ENCODE data around the gene ATR.
"Not testable (repeated sequence)": the region's sequence is repeated elsewhere in the genome, so short reads cannot be mapped to it uniquely, and the experiment has no call there.

ATR gene

DNA sequence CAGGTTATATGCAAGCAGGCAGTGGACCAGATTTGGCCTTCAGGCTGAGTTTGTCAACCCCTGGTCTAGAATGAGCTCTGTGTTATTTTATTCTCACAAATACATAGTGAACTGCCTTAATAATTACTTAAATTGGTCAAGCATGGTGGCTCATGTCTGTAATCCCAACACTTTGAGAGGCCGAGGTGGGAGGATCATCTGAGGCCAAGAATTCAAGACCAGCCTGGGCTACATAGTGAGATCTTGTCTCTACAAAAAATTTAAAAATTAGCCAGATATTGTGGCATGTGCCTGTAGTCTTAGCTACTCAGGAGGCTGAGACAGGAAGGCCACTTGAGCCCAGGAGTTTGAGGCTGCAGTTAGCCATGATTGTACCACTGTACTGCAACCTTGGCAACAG is 32.7 kb upstream of the ATR start:
- Histone ChIP-seq H3K4me1 (ENCODE audit: control insufficient read depth, insufficient read depth, low read length, poor library complexity, severe bottlenecking) (no peaks in the 10 kb centered on the region), H3K9me3 (ENCODE audit: control insufficient read depth, low read length) (no peaks in the 10 kb centered on the region), H3K27ac (ENCODE audit: low read depth, low read length, severe bottlenecking) (no peak overlapping the region), H3K36me3 (ENCODE audit: control insufficient read depth, insufficient read depth, low read length) (no peaks in the 10 kb centered on the region), H3K4me3 (ENCODE audit: extremely low read depth, insufficient read depth, low read length, poor library complexity, severe bottlenecking) (no peak overlapping the region)
- WGBS, 2 experiments (ENCODE audit: insufficient coverage in 2 of 2): 71 to 83% methylated on average over 1 of the region's 1 CpG

DNA sequence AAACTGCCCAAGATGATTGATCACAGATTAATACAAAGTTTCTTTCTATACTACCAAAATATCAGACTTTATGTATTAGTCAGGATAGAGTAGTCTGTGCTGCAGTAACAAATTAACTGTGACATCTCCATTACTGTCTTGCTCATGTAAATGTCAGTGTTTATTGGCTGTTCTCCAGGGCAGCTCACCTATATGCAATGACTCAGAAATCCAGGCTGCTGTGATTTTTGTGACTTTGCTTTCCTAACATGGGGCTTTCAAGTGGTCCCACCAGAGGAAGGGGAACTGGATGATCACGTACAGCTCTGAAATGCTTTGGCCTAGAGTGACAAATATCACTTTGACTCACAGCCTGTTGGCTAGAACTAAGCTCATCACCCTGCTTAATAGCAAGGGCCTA is 30.6 kb upstream of the ATR start:
- H3K36me3 ChIP-seq (ENCODE audit: control insufficient read depth, insufficient read depth, low read length): no peaks in the 10 kb centered on the region
- H3K27ac ChIP-seq (ENCODE audit: low read depth, low read length, severe bottlenecking): no peak overlapping the region
- H3K4me3 ChIP-seq (ENCODE audit: extremely low read depth, insufficient read depth, low read length, poor library complexity, severe bottlenecking): no peak overlapping the region
- no peaks in the 10 kb centered on the region for H3K4me1 ChIP-seq (ENCODE audit: control insufficient read depth, insufficient read depth, low read length, poor library complexity, severe bottlenecking)
- no peaks in the 10 kb centered on the region for H3K9me3 ChIP-seq (ENCODE audit: control insufficient read depth, low read length)
- WGBS, 2 experiments (ENCODE audit: insufficient coverage in 2 of 2): 100% methylated on average over 1 of the region's 1 CpG; no CpG with 5 or more reads in 1 of the 2 experiments

DNA sequence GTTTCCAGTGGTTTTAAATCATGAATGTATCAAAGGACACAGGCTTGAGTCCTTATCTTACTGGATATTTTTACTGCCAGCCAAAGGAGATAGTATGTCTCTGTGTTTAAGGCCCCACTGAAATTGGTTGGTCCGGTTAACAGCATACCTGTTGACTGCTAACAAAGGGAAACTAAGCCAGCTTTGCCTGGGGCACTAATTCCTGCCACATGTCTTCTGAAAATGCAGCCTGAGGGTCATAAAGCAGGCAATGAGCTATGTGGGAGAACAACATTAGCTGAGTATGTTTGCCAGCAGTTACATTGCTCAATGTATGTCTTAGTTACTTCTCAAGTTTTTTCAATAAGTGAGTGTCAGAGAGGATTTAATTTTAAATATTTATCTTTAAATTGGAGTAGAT is 30.1 kb upstream of the ATR start:
- WGBS, 2 experiments (ENCODE audit: insufficient coverage in 2 of 2): 83% methylated on average over 1 of the region's 1 CpG
- H3K4me1 ChIP-seq (ENCODE audit: control insufficient read depth, insufficient read depth, low read length, poor library complexity, severe bottlenecking): no peaks in the 10 kb centered on the region
- no peaks in the 10 kb centered on the region for H3K36me3 ChIP-seq (ENCODE audit: control insufficient read depth, insufficient read depth, low read length)
- no peak overlapping the region for H3K27ac ChIP-seq (ENCODE audit: low read depth, low read length, severe bottlenecking)
- H3K4me3 ChIP-seq (ENCODE audit: extremely low read depth, insufficient read depth, low read length, poor library complexity, severe bottlenecking): no peak overlapping the region
- H3K9me3 ChIP-seq (ENCODE audit: control insufficient read depth, low read length): no peaks in the 10 kb centered on the region

DNA sequence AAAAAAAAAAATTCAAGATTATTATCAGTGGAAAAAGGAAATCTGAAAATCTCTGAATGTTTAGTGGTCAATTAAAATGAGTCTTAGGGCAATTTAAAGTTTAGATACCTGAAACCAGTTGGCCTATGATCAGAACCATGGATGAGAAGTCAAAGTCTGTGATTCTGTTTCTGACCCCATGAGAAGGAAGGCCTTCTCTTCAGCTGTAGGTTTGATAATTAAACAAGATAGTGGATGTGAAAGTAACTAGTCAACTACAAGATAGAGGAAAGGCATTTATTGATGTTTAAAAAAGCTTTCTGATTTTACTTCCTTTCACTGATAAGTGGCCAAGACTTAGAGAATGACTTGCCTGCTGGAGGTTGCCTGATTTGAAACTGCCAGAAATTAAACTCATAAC is 26.4 kb upstream of the ATR start:
- Histone ChIP-seq H3K27ac (ENCODE audit: low read depth, low read length, severe bottlenecking) (no peak overlapping the region), H3K36me3 (ENCODE audit: control insufficient read depth, insufficient read depth, low read length) (no peaks in the 10 kb centered on the region), H3K4me1 (ENCODE audit: control insufficient read depth, insufficient read depth, low read length, poor library complexity, severe bottlenecking) (no peaks in the 10 kb centered on the region), H3K4me3 (ENCODE audit: extremely low read depth, insufficient read depth, low read length, poor library complexity, severe bottlenecking) (no peak overlapping the region), H3K9me3 (ENCODE audit: control insufficient read depth, low read length) (no peaks in the 10 kb centered on the region)

DNA sequence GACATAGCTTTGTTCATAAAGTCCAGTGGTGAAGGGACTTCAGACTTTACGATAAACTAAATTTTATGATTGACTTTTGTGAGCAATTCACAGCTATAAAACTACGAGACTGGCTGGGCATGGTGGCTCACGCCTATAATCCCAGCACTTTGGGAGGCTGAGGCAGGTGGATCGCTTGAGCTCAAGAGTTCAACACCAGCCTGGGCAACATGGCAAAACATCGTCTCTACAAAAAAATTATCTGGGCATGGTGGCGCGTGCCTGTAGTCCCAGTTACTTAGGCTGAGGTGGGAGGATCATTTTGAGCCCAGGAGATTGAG is 24.8 kb upstream of the ATR start:
- not testable (repeated sequence) for H3K36me3 ChIP-seq (ENCODE audit: control insufficient read depth, insufficient read depth, low read length); H3K4me1 ChIP-seq (ENCODE audit: control insufficient read depth, insufficient read depth, low read length, poor library complexity, severe bottlenecking); H3K27ac ChIP-seq (ENCODE audit: low read depth, low read length, severe bottlenecking); H3K9me3 ChIP-seq (ENCODE audit: control insufficient read depth, low read length); H3K4me3 ChIP-seq (ENCODE audit: extremely low read depth, insufficient read depth, low read length, poor library complexity, severe bottlenecking)
- WGBS, 2 experiments (ENCODE audit: insufficient coverage in 2 of 2): 94 to 98% methylated on average over 4 to 7 of the region's 7 CpGs

DNA sequence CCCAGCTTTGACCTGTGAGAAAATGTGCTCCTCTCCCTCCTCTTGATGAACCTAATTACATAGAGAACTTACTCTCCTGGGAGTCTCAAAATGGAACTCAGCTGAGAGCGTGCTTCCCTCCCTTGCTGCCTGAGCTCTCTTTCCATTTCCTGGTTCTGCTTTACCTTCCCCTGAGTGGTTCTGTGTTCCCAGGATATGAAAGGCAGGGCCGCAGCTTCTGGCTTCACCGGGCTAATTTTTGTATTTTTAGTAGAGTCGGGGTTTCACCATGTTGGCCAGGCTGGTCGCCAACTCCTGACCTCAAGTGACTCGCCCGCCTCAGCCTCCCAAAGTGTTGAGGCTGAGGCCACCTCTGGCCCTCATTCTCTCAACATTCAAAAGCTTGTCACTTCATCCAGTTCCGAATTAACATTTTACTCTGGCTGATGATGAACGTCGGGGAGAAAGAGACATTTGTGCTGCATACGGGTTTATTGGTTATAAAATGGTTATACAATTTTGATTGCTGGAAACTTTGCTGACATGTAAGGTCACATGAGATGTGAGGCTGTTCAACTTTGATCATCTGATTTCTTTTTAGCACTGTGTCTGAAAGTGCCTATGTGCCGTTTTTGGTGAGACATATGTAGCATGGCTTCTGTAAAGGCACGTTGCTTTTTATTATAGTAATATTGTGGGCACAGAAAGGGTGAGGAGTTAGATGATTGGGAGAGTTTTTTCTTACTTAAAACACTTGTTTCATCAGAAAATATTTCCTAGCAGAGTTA is 24.3 kb upstream of the ATR start:
- WGBS, 2 experiments (ENCODE audit: insufficient coverage in 2 of 2): 92 to 96% methylated on average over 9 to 12 of the region's 13 CpGs
- Histone ChIP-seq H3K27ac (ENCODE audit: low read depth, low read length, severe bottlenecking) (no peak overlapping the region), H3K4me1 (ENCODE audit: control insufficient read depth, insufficient read depth, low read length, poor library complexity, severe bottlenecking) (no peaks in the 10 kb centered on the region), H3K9me3 (ENCODE audit: control insufficient read depth, low read length) (no peaks in the 10 kb centered on the region), H3K4me3 (ENCODE audit: extremely low read depth, insufficient read depth, low read length, poor library complexity, severe bottlenecking) (no peak overlapping the region), H3K36me3 (ENCODE audit: control insufficient read depth, insufficient read depth, low read length) (no peaks in the 10 kb centered on the region)

DNA sequence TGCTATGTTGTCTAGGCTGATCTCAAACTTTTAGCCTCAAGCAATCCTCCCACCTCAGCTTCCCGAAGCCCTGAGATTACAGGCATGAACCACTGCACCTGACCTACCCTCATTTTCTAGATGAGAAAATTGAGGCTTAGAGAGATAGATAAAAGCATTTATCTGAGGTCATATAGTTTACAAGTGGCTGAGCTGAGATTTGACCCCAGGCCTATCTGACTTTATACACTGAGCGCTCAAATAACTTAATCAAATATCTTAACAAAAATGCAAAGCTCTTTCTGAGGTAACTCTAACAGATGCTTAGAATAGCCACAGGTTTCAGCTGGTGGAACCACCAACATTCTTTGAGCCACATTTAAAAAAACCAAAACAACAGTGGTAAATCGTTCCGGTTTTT is 23.2 kb upstream of the ATR start:
- Histone ChIP-seq H3K27ac (ENCODE audit: low read depth, low read length, severe bottlenecking) (no peak overlapping the region), H3K4me1 (ENCODE audit: control insufficient read depth, insufficient read depth, low read length, poor library complexity, severe bottlenecking) (no peaks in the 10 kb centered on the region), H3K36me3 (ENCODE audit: control insufficient read depth, insufficient read depth, low read length) (no peaks in the 10 kb centered on the region), H3K9me3 (ENCODE audit: control insufficient read depth, low read length) (no peaks in the 10 kb centered on the region), H3K4me3 (ENCODE audit: extremely low read depth, insufficient read depth, low read length, poor library complexity, severe bottlenecking) (no peak overlapping the region)
- 74 to 84% methylated on average over 3 of the region's 4 CpGs for WGBS, 2 experiments (ENCODE audit: insufficient coverage in 2 of 2)

DNA sequence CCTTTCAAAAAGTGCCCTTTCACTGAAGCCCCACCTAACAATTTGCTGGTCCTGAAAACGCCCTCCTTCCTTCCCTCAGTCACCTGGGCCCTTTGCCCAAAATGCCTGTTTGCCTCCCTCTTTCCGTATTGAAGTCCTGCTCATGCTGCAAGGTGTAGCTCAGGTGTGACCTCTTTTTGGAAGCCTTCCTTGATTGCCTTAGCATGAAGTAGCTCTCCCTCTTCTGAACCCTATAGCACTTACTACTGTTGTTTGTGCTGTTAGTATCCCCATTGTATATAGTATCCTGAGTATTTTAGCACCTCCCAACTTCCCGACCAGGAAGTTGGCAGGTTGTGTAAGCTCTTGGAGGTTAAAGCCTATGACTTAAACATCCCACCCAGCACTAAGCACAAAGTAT is 19.4 kb upstream of the ATR start:
- Histone ChIP-seq H3K36me3 (ENCODE audit: control insufficient read depth, insufficient read depth, low read length) (no peaks in the 10 kb centered on the region), H3K4me3 (ENCODE audit: extremely low read depth, insufficient read depth, low read length, poor library complexity, severe bottlenecking) (no peak overlapping the region), H3K4me1 (ENCODE audit: control insufficient read depth, insufficient read depth, low read length, poor library complexity, severe bottlenecking) (peaks cover 9% of the 10 kb centered on the region), H3K9me3 (ENCODE audit: control insufficient read depth, low read length) (no peaks in the 10 kb centered on the region), H3K27ac (ENCODE audit: low read depth, low read length, severe bottlenecking) (no peak overlapping the region)
- 57 to 94% methylated on average over 2 of the region's 3 CpGs for WGBS, 2 experiments (ENCODE audit: insufficient coverage in 2 of 2)

DNA sequence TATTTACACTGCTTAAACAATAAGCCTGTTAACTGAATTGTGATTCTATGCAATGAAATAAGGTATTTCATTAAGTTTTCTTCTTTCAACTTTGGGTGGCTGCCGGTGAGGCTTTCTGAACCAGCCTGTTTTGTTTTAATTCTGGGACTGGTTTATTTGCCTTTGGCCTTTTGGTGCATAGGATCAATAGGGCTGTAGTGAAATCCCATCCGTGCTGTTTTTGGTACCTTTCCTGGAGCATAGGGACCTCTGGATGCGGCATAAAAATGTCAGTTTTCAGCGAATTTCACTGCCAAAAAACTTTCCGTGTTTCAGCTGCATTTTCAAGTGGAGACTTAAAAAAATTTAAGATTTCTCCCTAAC is 18.2 kb upstream of the ATR start:
- 19 to 28% methylated on average over 4 of the region's 5 CpGs for WGBS, 2 experiments (ENCODE audit: insufficient coverage in 2 of 2)
- no peaks in the 10 kb centered on the region for H3K9me3 ChIP-seq (ENCODE audit: control insufficient read depth, low read length)
- peak overlapping the region; percentile 67 for H3K4me3 ChIP-seq (ENCODE audit: extremely low read depth, insufficient read depth, low read length, poor library complexity, severe bottlenecking)
- H3K4me1 ChIP-seq (ENCODE audit: control insufficient read depth, insufficient read depth, low read length, poor library complexity, severe bottlenecking): peaks cover 9% of the 10 kb centered on the region
- no peaks in the 10 kb centered on the region for H3K36me3 ChIP-seq (ENCODE audit: control insufficient read depth, insufficient read depth, low read length)
- no peak overlapping the region for H3K27ac ChIP-seq (ENCODE audit: low read depth, low read length, severe bottlenecking)

DNA sequence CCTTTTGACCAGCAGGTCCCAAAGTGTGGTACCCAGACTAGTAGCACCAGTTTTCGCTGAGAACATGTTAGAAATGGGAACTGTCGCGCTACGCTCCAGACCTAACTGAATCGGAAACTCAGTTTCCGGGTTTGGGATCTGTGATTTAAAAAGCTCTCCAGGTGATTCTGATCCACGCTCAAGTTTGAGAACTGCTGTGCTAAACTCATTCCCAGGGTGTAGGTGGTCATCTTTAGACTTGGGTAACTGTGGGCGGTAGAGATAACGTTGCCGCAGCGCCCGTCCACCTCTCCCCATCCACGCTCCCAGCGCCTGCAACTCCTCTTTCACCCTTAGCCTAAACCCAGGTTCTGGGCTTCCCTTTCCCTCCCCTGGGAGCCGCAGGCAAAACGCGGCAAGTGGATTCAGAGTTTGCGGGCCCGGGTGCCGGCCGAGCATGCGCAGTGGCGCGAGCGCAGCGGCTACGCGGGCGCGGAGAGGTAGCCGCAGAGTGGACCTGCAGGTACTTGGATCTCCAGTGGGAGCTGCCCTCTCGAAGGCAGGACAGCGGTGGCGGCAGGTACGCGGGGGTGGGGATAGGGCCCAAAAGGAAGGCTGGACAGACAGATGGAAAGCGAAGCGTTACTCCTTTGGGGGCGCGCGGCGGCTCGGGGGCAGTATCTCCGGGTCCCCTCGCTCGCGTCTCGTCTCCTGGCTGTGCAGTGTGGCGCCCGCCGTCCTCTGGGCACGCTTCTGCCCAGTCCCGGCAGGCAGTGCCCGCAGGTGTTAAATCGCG is 17.6 kb upstream of the ATR start, which contains the start of gene PLS1:
Gene PLS1 (plus strand): TSS at position 443 of the 775 bp plus-strand sequence. CDS start 67,845 bp downstream, outside the sequence.
- WGBS, 2 experiments (ENCODE audit: insufficient coverage in 2 of 2): 0 to 1% methylated on average over 39 to 44 of the region's 56 CpGs
- peak within 1 kb of the TSS; percentile 92 for H3K27ac ChIP-seq (ENCODE audit: low read depth, low read length, severe bottlenecking)

DNA sequence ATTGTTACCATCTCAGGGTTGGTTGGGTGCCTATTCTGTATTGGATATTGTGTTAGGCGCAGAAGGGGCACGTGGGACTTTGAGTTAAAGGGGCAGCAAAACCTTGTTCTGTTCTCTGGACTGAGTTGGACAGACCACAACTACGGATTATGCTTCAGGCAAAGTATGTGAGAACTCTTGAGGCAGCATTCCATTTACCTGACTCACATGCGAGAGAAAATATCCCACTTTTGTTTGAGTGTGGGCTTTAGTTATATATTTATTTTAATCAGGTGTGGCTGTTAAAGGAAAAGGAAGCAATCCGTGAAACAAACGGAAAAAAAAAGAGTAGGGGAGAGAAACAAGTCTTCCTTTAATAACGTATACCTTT is 17.0 kb upstream of the ATR start:
- WGBS, 2 experiments (ENCODE audit: insufficient coverage in 2 of 2): 26 to 29% methylated on average over 3 to 6 of the region's 7 CpGs
- peak overlapping the region; percentile 92 for H3K27ac ChIP-seq (ENCODE audit: low read depth, low read length, severe bottlenecking)
- peaks cover 9% of the 10 kb centered on the region for H3K4me1 ChIP-seq (ENCODE audit: control insufficient read depth, insufficient read depth, low read length, poor library complexity, severe bottlenecking)

More for the DNA sequence above, 17.6 kb upstream of the ATR start, which contains the start of gene PLS1:
- Histone ChIP-seq H3K4me3 (ENCODE audit: extremely low read depth, insufficient read depth, low read length, poor library complexity, severe bottlenecking) (peak within 1 kb of the TSS; percentile 67), H3K36me3 (ENCODE audit: control insufficient read depth, insufficient read depth, low read length) (no peaks in the 10 kb centered on the region), H3K9me3 (ENCODE audit: control insufficient read depth, low read length) (no peaks in the 10 kb centered on the region), H3K4me1 (ENCODE audit: control insufficient read depth, insufficient read depth, low read length, poor library complexity, severe bottlenecking) (peaks cover 9% of the 10 kb centered on the region)

More for the DNA sequence above, 17.0 kb upstream of the ATR start:
- Histone ChIP-seq H3K9me3 (ENCODE audit: control insufficient read depth, low read length) (no peaks in the 10 kb centered on the region), H3K36me3 (ENCODE audit: control insufficient read depth, insufficient read depth, low read length) (no peaks in the 10 kb centered on the region), H3K4me3 (ENCODE audit: extremely low read depth, insufficient read depth, low read length, poor library complexity, severe bottlenecking) (peak overlapping the region; percentile 67)

Data from mesodermal cell (in vitro differentiated cells).